ENCODE results near the gene KCNQ1OT1. TPM values are rescaled to one million over a fixed set of nuclear protein-coding genes. Genes with fewer than 3 reads are reported as not detected.

Gene KCNQ1OT1
- total RNA-seq, 4 donors from 2014 or later = 0.16 to 0.61 (median 0.30) TPM

DNA sequence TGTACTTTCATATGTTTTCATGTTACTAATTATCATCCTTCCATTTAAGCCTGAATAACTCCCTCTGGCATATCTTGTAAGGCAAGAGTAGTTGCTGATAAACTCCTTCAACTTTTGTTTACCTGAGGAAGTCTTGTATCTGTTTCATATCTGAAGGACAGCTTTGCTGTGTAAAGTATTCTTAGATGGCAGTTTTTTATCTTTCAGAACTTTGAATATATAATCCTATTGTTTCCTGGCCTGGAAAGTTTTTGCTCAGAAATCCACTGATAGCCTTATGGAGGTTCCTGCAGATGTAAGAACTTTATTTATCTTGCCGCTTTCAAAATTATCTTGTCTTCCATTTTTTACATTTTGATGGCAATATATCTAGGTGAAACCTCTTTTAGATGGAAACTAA lies 69.1 kb downstream of the KCNQ1OT1 start:
- Histone ChIP-seq H3K36me3 (no peaks in the 10 kb centered on the region), H3K27ac (no peak overlapping the region), H3K4me1 (no peaks in the 10 kb centered on the region), H3K27me3 (peaks cover 0 to 3% (median 0%) of the 10 kb centered on the region in 3 donors), H3K9me3 (peaks cover 6 to 7% (median 6%) of the 10 kb centered on the region in 3 donors), H3K4me3 (no peak overlapping the region)
- ATAC-seq (no peak), DNase-seq (no peak)
- intact Hi-C loops (cut with DNase I; ENCODE audit: low total_unique reads) = no loop called here
- TF ChIP-seq POLR2A (IDR thresholded peaks at IDR 0.05) = no peak
- TF ChIP-seq, protein P1, sequence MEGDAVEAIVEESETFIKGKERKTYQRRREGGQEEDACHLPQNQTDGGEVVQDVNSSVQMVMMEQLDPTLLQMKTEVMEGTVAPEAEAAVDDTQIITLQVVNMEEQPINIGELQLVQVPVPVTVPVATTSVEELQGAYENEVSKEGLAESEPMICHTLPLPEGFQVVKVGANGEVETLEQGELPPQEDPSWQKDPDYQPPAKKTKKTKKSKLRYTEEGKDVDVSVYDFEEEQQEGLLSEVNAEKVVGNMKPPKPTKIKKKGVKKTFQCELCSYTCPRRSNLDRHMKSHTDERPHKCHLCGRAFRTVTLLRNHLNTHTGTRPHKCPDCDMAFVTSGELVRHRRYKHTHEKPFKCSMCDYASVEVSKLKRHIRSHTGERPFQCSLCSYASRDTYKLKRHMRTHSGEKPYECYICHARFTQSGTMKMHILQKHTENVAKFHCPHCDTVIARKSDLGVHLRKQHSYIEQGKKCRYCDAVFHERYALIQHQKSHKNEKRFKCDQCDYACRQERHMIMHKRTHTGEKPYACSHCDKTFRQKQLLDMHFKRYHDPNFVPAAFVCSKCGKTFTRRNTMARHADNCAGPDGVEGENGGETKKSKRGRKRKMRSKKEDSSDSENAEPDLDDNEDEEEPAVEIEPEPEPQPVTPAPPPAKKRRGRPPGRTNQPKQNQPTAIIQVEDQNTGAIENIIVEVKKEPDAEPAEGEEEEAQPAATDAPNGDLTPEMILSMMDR (IDR thresholded peaks at IDR 0.05 in 4 of 5, conservative IDR thresholded peaks at IDR 0.05 in 1 of 5) = no peak
- in situ Hi-C loops (cut with MboI; ENCODE audit: low sequenced_read_pairs in 4 of 4) = no loop called here

DNA sequence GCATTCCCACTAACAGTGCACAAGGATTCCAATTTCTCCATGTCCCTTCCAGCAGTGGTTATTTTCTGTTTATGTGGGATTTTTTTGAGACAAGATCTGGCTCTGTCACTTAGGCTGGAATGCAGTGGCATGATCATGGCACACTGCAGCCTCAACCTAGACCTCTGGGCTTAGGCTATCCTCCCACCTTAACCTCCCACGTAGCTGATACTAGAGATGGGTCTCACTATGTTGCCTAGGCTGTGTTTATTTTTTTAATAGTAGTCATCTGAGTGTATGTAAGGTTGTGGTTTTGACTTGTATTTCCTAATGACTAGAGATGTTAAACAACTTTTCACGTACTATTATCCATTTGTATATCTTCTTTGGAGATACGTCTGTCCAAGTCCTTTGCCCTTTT lies 74.6 kb downstream of the KCNQ1OT1 start:
- Histone ChIP-seq H3K4me3 (no peak overlapping the region), H3K4me1 (no peaks in the 10 kb centered on the region), H3K36me3 (no peaks in the 10 kb centered on the region), H3K27me3 (no peaks in the 10 kb centered on the region), H3K27ac (no peak overlapping the region), H3K9me3 (peaks cover 0 to 7% (median 0%) of the 10 kb centered on the region in 3 donors)
- TF ChIP-seq POLR2A (IDR thresholded peaks at IDR 0.05) = no peak
- TF ChIP-seq, protein P1 (IDR thresholded peaks at IDR 0.05 in 4 of 5, conservative IDR thresholded peaks at IDR 0.05 in 1 of 5) = no peak
- intact Hi-C loops (cut with DNase I; ENCODE audit: low total_unique reads) = no loop called here
- DNase-seq (no peak), ATAC-seq (no peak)
- in situ Hi-C loops (cut with MboI; ENCODE audit: low sequenced_read_pairs in 4 of 4) = no loop called here

DNA sequence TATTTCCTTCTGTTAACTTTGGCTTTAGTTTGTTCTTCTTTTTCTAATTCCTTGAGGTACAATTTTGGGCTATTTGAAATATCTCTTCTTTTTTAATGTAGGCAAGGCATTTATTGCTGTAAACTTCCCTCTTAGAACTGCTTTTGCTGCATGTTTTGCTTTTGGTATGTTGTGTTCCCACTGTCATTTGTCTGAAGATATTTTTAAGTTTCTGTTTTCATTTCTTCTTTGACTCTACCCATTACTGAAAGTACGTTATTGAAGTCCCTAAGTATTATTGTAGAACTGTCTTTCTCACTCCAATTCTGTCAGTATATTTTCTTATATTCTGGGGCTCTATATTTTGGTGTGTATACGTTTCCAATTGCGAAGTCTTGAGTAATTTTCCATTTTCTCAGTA lies 77.9 kb downstream of the KCNQ1OT1 start:
- Histone ChIP-seq H3K27me3 (no peaks in the 10 kb centered on the region), H3K27ac (no peak overlapping the region), H3K9me3 (no peaks in the 10 kb centered on the region), H3K4me1 (no peaks in the 10 kb centered on the region), H3K36me3 (no peaks in the 10 kb centered on the region), H3K4me3 (no peak overlapping the region)
- DNase-seq (no peak), ATAC-seq (no peak)
- TF ChIP-seq, protein P1 (IDR thresholded peaks at IDR 0.05 in 4 of 5, conservative IDR thresholded peaks at IDR 0.05 in 1 of 5) = no peak
- no peak for TF ChIP-seq POLR2A (IDR thresholded peaks at IDR 0.05)
- intact Hi-C loops (cut with DNase I; ENCODE audit: low total_unique reads) = no loop called here
- in situ Hi-C loops (cut with MboI; ENCODE audit: low sequenced_read_pairs in 4 of 4) = no loop called here

DNA sequence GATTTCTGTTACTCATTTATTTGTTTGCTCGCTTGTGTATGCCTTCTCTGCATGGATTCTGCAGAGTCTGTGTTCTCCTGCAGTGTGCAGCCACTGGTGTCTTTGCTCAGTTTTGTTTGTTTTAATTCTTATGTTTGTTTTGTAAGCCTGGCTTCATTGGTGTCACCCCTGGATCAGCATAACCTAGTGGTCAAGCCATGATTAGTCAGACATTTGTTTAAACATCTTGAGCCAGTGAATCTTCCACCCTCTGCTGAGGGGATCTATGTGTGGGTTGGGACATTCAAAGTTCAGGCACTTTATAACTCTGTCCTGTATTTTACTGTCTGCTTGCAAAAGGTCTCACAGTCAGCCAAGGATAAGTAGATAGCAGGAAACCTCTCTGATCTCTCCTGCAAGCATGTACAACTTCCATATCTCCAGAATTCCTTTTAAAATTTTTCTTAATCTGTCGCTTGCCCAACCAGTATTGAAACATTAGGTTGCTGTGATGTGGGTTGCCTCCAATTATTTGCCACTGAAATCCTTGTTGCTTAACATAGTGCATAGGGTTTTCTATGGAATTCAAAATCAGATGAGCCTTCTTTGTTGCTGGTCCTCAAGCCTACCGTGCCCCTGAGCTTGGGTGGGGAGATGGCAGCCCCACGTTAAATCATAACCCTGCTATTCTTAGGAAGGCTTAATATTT lies 86.8 kb downstream of the KCNQ1OT1 start:
- H3K4me1 ChIP-seq = no peaks in the 10 kb centered on the region
- no peak for ATAC-seq
- no peak for DNase-seq
- no peaks in the 10 kb centered on the region for H3K9me3 ChIP-seq
- no peaks in the 10 kb centered on the region for H3K36me3 ChIP-seq
- H3K27ac ChIP-seq = no peak overlapping the region
- intact Hi-C loops (cut with DNase I; ENCODE audit: low total_unique reads) (no loop called here), in situ Hi-C loops (cut with MboI; ENCODE audit: low sequenced_read_pairs in 4 of 4) (no loop called here)
- no peak for TF ChIP-seq POLR2A (IDR thresholded peaks at IDR 0.05)
- TF ChIP-seq, protein P1 (IDR thresholded peaks at IDR 0.05 in 4 of 5, conservative IDR thresholded peaks at IDR 0.05 in 1 of 5) = no peak
- H3K27me3 ChIP-seq = no peaks in the 10 kb centered on the region
- no peak overlapping the region for H3K4me3 ChIP-seq

DNA sequence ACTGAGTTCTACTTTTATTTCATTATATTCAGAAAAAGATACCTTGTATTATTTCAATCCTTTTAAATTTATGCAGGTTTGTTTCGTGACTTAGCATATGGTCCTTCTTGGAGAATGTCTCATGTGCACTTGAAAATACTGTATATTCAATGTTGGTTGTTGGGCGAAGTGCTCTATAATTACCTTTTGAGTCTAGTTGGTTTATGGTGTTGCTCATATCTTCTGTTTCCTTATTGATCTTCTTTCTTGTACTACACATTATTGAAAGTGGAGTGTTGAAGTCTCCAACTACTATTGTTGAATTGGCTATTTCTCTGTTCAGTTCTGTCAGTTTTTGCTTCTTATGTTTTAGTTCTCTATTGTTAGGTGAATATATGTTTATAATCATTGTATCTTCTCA lies 90.4 kb downstream of the KCNQ1OT1 start:
- ATAC-seq (no peak), DNase-seq (no peak)
- no peak overlapping the region for H3K27ac ChIP-seq
- intact Hi-C loops (cut with DNase I; ENCODE audit: low total_unique reads) = no loop called here
- no peaks in the 10 kb centered on the region for H3K9me3 ChIP-seq
- no peaks in the 10 kb centered on the region for H3K4me1 ChIP-seq
- H3K36me3 ChIP-seq = no peaks in the 10 kb centered on the region
- in situ Hi-C loops (cut with MboI; ENCODE audit: low sequenced_read_pairs in 4 of 4) = no loop called here
- TF ChIP-seq, protein P1 (IDR thresholded peaks at IDR 0.05 in 4 of 5, conservative IDR thresholded peaks at IDR 0.05 in 1 of 5) = no peak
- TF ChIP-seq POLR2A (IDR thresholded peaks at IDR 0.05) = no peak
- H3K27me3 ChIP-seq = no peaks in the 10 kb centered on the region
- no peak overlapping the region for H3K4me3 ChIP-seq

All from gastrocnemius medialis (tissue), 4 donors.